ENCODE results near the gene CRYL1.

Gene CRYL1

DNA sequence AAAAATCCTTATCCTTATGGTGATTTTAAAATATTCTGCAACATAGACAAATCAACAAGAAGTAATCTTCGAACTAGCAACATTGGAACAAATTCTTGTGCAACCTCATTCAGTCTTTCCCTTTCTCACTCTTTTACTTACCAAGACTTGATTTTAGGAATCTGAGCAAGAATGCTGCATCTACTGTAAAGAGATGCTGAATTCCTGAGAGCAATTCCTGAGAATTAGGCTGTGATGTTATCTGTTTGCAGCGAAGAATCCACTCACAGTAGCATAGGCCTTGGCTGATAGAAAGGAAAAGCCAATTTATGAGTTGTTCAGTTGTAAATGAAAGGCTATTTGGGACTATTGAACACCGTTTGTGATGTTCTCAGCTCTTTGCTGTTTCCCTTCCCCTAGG, 144.3 kb downstream of the CRYL1 start:
- TF ChIP-seq, protein P1, sequence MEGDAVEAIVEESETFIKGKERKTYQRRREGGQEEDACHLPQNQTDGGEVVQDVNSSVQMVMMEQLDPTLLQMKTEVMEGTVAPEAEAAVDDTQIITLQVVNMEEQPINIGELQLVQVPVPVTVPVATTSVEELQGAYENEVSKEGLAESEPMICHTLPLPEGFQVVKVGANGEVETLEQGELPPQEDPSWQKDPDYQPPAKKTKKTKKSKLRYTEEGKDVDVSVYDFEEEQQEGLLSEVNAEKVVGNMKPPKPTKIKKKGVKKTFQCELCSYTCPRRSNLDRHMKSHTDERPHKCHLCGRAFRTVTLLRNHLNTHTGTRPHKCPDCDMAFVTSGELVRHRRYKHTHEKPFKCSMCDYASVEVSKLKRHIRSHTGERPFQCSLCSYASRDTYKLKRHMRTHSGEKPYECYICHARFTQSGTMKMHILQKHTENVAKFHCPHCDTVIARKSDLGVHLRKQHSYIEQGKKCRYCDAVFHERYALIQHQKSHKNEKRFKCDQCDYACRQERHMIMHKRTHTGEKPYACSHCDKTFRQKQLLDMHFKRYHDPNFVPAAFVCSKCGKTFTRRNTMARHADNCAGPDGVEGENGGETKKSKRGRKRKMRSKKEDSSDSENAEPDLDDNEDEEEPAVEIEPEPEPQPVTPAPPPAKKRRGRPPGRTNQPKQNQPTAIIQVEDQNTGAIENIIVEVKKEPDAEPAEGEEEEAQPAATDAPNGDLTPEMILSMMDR (conservative IDR thresholded peaks at IDR 0.05; ENCODE audit: control insufficient read depth, insufficient read depth, low read depth, low read length): no peak
- DNase-seq (ENCODE audit: low read depth): no peak

DNA sequence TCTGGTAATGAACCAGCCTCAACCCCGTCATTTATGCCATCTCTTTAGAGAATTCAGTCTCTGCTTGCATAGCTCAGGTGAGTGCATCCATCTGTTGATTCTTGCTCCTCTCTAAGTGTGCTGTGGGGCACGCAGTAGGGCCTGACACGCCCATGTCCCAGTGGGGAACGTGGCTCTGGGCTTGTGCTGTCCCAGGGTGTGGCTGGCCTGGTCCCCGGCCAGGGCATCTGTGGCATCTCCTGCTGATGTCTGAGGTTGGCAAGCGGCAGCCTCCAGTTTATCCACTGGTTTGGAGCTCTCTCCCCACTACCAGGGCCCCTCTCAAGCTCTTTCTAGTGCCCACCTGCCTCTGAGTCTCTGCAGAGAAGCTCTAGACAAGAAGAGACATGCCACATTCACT, 146.9 kb downstream of the CRYL1 start:
- TF ChIP-seq, protein P1 (conservative IDR thresholded peaks at IDR 0.05; ENCODE audit: control insufficient read depth, insufficient read depth, low read depth, low read length): no peak
- DNase-seq (ENCODE audit: low read depth): no peak
- H3K4me3 ChIP-seq (ENCODE audit: control insufficient read depth, low read depth, low read length): no peak overlapping the region

More for the DNA sequence above, 144.3 kb downstream of the CRYL1 start:
- H3K4me3 ChIP-seq (ENCODE audit: control insufficient read depth, low read depth, low read length): no peak overlapping the region

DNA sequence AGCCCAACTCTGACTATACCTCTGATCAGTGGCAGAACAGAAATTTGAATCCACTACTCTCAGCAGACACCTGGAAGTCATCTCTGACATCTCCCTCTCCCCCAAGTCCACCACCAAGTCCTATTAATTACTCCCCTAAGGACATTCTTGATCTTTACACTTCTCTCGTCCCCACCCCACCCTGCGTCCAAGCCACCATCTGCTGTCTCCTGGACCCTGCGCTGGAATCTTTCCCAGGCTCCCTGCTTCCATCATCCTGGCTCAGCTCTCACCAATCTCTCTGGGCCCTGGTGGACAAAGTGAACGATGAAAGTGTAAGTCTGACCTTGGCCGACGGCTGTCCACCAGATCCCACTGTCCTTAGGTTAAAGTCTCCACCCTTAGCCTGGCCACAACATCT, 147.9 kb downstream of the CRYL1 start:
- no peak overlapping the region for H3K4me3 ChIP-seq (ENCODE audit: control insufficient read depth, low read depth, low read length)
- DNase-seq (ENCODE audit: low read depth): no peak
- TF ChIP-seq, protein P1 (conservative IDR thresholded peaks at IDR 0.05; ENCODE audit: control insufficient read depth, insufficient read depth, low read depth, low read length): no peak

DNA sequence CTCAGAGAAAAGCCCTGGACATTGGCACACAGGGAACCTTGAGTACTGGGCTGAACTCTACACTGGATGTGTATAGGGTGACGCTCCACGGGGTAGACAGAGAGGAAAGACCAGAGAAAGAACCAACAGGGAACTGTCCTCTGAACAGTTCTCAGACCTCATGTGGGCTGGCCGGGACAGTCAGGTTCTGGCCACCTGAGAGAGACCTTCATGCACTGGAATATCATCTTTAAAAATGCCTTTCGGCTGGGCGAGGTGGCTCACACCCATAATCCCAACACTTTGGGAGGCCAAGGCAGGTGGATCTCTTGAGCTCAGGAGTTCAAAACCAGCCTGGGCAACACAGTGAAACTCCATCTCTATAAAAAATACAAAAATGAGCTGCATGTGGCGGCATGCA, 149.8 kb downstream of the CRYL1 start:
- no peak overlapping the region for H3K4me3 ChIP-seq (ENCODE audit: control insufficient read depth, low read depth, low read length)
- TF ChIP-seq, protein P1 (conservative IDR thresholded peaks at IDR 0.05; ENCODE audit: control insufficient read depth, insufficient read depth, low read depth, low read length): no peak
- DNase-seq (ENCODE audit: low read depth): no peak

DNA sequence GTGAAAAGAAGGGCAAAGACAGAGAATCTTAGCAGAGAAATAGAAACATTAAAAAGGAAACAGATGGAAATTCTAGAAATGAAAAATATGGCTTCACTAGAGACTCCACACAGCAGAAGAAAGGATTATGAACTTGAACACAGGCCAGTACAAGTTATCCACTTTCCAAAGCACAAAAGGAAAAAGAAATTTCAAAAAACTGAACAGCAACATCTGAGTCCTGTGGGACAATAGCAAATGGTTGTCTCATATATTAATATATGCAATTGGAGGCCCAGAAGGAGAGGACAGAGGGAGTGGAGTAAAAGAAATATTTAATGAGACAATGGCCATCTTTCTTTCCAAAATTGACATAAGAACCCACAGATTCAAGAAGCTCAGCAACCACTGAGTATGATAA, 151.8 kb downstream of the CRYL1 start:
- TF ChIP-seq, protein P1 (conservative IDR thresholded peaks at IDR 0.05; ENCODE audit: control insufficient read depth, insufficient read depth, low read depth, low read length): no peak
- no peak overlapping the region for H3K4me3 ChIP-seq (ENCODE audit: control insufficient read depth, low read depth, low read length)
- no peak for DNase-seq (ENCODE audit: low read depth)

DNA sequence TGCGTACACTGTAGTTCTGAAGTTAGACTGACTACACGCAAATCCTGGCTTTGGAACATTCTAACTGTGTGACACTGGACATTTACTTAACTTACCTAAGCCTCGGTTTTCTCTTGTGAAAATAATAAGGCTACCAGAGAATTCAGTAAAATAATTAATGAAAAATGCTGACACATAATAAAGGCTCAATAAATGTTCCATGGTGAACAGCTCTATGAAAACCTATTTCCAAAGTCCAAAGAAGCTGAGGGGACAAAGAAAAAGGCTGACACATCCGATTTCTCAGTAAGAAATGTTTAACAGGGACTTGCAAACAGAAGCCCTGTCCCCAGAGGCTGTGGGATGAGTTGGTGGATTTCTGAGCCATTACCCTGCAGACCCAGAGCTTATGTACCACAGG, 153.8 kb downstream of the CRYL1 start:
- TF ChIP-seq, protein P1 (conservative IDR thresholded peaks at IDR 0.05; ENCODE audit: control insufficient read depth, insufficient read depth, low read depth, low read length): no peak
- H3K4me3 ChIP-seq (ENCODE audit: control insufficient read depth, low read depth, low read length): no peak overlapping the region
- no peak for DNase-seq (ENCODE audit: low read depth)

DNA sequence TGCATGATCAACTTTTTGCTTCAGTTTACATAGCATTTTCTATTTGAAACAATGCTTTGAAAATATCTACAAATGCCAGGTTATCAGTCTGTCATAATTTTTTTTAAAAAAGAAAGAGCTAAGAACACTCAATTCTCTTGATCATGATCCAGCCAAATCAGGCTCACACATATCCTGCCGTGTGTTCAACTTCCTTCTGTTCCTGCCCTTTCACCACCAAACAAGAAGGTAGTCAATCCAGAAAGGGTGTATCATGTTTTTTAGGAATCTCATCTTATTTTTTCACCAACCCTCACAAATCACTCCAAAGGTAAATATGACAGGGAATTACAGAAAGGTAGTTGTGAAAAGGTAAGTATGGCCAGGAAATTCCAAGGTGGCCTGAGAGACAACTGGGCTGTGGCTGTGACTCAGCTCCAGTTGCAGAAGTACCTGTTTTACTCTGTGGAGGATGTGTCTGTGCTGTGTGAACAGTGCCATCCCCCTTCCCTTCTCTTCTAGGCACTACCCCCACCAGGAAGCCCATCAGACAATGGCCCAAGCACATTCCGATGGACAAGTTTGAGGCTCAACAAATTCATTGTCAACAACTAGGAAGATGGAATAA, 154.7 kb downstream of the CRYL1 start:
- TF ChIP-seq, protein P1 (conservative IDR thresholded peaks at IDR 0.05; ENCODE audit: control insufficient read depth, insufficient read depth, low read depth, low read length): no peak
- no peak for DNase-seq (ENCODE audit: low read depth)

More for the DNA sequence above, 154.7 kb downstream of the CRYL1 start:
- H3K4me3 ChIP-seq (ENCODE audit: control insufficient read depth, low read depth, low read length): no peak overlapping the region

Data from fibroblast of mammary gland (primary cell).